Naive thymus-derived CD8-positive, alpha-beta T cell (primary cell): ENCODE results near the gene OPCML. TPM values are rescaled to one million over a fixed set of nuclear protein-coding genes. Genes with fewer than 3 reads are reported as not detected.

Experiments used
- ATAC-seq, 2 donors: fragments of 150-1000 bp; cut with Tn5 transposase in 1 of 2; sonication (Bioruptor Pico), chemical (Tn5 transposase) in 1 of 2; 1 replicate in 1 of 2; 2 replicates in 1 of 2; pipeline ENCODE4 v1.10.0; 2021; ENCODE audit warnings: mild to moderate bottlenecking in 2 of 2, moderate library complexity in 2 of 2
- POLR2A ChIA-PET: fragments of 350-600 bp; sonication (Branson Sonifier 250); formaldehyde crosslinking; loops from one replicate; lab custom pipeline; 2021; ENCODE audit warnings: antibody characterized with exemption; lab: Charles Lee
- DNase-seq, 10 donors: peaks; one replicate each; pipeline versions ENCODE4 v3.0.0 to v3.0.0-alpha.2; 2020 to 2022
- H3K27ac Mint-ChIP-seq, 10 donors: one replicate each; pipeline ENCODE4 v1.8.0; 2020 to 2022; ENCODE audit warnings: mild to moderate bottlenecking in 10 of 10, mixed read lengths in 10 of 10, moderate library complexity in 4 of 10, inconsistent platforms in 1 of 10
- H3K27me3 Mint-ChIP-seq, 5 donors: one replicate each; pipeline ENCODE4 v1.8.0; 2021 to 2022; ENCODE audit warnings: mixed read lengths in 5 of 5
- H3K36me3 Mint-ChIP-seq, 3 donors: one replicate each; pipeline ENCODE4 v1.8.0; 2020 to 2022; ENCODE audit warnings: mixed read lengths in 3 of 3, mild to moderate bottlenecking in 2 of 3, inconsistent platforms in 1 of 3
- H3K4me1 Mint-ChIP-seq, 4 donors: one replicate each; pipeline ENCODE4 v1.8.0; 2021 to 2022; ENCODE audit warnings: mixed read lengths in 4 of 4
- H3K4me3 Mint-ChIP-seq, 10 donors: one replicate each; pipeline ENCODE4 v1.8.0; 2020 to 2022; ENCODE audit warnings: mild to moderate bottlenecking in 10 of 10, mixed read lengths in 10 of 10, moderate library complexity in 6 of 10, inconsistent platforms in 1 of 10
- H3K9me3 Mint-ChIP-seq, 9 donors: one replicate each; pipeline ENCODE4 v1.8.0; 2020 to 2022; ENCODE audit warnings: mixed read lengths in 9 of 9, mild to moderate bottlenecking in 3 of 9, inconsistent platforms in 1 of 9, moderate library complexity in 1 of 9
- polyA plus RNA-seq, 3 donors: library from polyadenylated mRNA; unstranded; fragments of 300-500 nt; fragmentation: Illumina TruSeq; gene quantifications; one replicate each; pipeline ENCODE4 v1.2.3, GENCODE V29; 2021
- total RNA-seq, 8 experiments: library from RNA in 2 of 8; stranded (reverse) in 2 of 8; gene quantifications; one replicate each; pipeline ENCODE4 v1.2.3 and lab custom pipeline; 2021 to 2026

Gene OPCML
- total and polyA plus RNA-seq, 5 experiments from 2014 or later, result not detected

DNA sequence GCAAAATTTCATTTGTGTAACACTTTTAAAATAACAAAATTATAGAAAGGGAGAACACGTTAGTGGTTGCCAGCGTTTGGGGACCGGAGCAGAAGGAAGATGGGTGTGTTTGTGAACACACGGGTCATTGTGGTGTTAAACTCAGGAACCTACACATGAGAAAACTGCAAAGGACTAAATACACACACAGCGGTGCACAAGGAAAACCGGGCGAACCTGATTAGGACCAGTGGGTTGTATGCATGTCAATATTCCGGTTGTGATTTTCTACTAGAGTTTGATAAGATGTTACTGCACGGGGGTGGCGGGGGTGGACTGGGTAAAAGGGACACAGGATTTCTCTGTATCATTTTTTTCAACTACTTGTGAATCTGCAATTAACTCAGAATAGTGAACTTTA is 351.2 kb downstream of the OPCML start:
- H3K27ac Mint-ChIP-seq, result no peak overlapping the region
- POLR2A ChIA-PET, result no interaction called here
- no peak overlapping the region for H3K4me3 Mint-ChIP-seq
- DNase-seq (no peak), ATAC-seq (no peak)
- peaks cover 0 to 3% (median 0%) of the 10 kb centered on the region in 9 donors for H3K9me3 Mint-ChIP-seq
- peaks cover 0 to 14% (median 2%) of the 10 kb centered on the region in 5 donors for H3K27me3 Mint-ChIP-seq
- no peaks in the 10 kb centered on the region for H3K36me3 Mint-ChIP-seq
- H3K4me1 Mint-ChIP-seq, result peaks cover 0 to 3% (median 0%) of the 10 kb centered on the region in 4 donors

DNA sequence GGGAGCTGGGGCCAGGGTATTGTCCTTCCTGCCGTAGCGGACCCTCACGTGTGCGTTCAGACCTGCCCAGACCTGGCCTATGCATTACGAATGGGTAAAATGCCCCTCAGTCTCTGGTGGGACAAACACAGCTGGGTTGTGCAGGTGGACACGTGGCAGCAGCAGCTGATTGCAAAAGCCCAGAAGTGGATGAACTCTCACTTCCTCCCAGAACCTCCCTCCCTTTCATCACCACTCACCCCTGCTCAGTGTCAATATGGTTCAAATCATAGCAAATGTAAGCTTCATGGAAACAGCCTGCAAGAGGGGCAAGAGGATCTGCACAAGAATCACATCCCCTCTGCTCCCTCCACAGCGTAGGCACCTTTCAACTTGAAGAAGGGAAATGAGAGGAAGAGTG is 352.1 kb downstream of the OPCML start:
- ATAC-seq, result no peak
- H3K4me3 Mint-ChIP-seq, result no peak overlapping the region
- peaks cover 0 to 3% (median 0%) of the 10 kb centered on the region in 9 donors for H3K9me3 Mint-ChIP-seq
- H3K27me3 Mint-ChIP-seq, result peaks cover 0 to 14% (median 2%) of the 10 kb centered on the region in 5 donors
- no peaks in the 10 kb centered on the region for H3K36me3 Mint-ChIP-seq
- no peak for DNase-seq
- H3K4me1 Mint-ChIP-seq, result peaks cover 0 to 3% (median 0%) of the 10 kb centered on the region in 4 donors
- POLR2A ChIA-PET, result no interaction called here
- no peak overlapping the region for H3K27ac Mint-ChIP-seq

DNA sequence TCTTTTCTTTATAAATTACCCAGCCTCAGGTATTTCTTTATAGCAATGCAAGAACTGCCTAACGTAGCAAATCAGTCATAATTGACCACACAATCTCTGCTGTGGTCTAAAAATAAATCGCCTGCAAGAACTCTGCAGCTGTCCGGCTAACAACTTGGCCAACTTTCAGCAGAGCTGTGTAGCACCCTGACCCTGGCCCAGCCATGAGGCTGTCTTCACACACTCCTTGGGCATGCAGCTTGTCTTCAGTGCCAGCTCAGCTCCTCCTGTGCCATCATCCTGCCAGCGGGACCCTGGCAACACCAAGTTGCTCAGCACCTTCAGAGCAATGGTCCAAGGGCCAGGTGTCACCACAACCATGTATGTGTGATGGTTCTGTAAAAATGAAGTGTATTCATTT is 355.6 kb downstream of the OPCML start:
- no peaks in the 10 kb centered on the region for H3K36me3 Mint-ChIP-seq
- peaks cover 0 to 3% (median 0%) of the 10 kb centered on the region in 9 donors for H3K9me3 Mint-ChIP-seq
- ATAC-seq, result no peak
- POLR2A ChIA-PET, result no interaction called here
- no peak overlapping the region for H3K4me3 Mint-ChIP-seq
- peaks cover 0 to 3% (median 0%) of the 10 kb centered on the region in 4 donors for H3K4me1 Mint-ChIP-seq
- H3K27ac Mint-ChIP-seq, result no peak overlapping the region
- DNase-seq, result no peak
- peaks cover 0 to 14% (median 6%) of the 10 kb centered on the region in 5 donors for H3K27me3 Mint-ChIP-seq

DNA sequence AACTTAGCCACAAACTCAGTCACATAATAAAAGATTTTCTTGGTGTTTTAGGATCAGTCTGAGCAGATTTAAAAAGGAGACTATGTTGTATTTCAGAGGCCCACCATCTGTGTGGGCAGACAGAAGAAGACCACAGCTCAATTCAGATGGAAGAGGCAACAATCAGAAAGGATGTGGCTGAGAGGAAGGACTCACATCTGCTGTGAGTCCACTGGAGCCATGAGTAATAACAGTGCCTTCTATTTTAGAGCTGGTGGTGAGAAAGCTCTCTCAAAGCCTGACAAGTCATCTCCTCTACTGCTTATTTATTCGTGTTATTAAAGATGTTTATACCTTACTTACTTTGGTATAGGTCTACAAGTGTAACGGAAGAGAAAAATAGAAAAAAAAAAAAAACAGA is 357.2 kb downstream of the OPCML start:
- POLR2A ChIA-PET, result no interaction called here
- H3K4me3 Mint-ChIP-seq, result no peak overlapping the region
- peaks cover 0 to 3% (median 0%) of the 10 kb centered on the region in 9 donors for H3K9me3 Mint-ChIP-seq
- H3K4me1 Mint-ChIP-seq, result peaks cover 0 to 3% (median 0%) of the 10 kb centered on the region in 4 donors
- H3K27ac Mint-ChIP-seq, result no peak overlapping the region
- DNase-seq, result no peak
- H3K36me3 Mint-ChIP-seq, result no peaks in the 10 kb centered on the region
- ATAC-seq, result no peak
- peaks cover 0 to 14% (median 6%) of the 10 kb centered on the region in 5 donors for H3K27me3 Mint-ChIP-seq

DNA sequence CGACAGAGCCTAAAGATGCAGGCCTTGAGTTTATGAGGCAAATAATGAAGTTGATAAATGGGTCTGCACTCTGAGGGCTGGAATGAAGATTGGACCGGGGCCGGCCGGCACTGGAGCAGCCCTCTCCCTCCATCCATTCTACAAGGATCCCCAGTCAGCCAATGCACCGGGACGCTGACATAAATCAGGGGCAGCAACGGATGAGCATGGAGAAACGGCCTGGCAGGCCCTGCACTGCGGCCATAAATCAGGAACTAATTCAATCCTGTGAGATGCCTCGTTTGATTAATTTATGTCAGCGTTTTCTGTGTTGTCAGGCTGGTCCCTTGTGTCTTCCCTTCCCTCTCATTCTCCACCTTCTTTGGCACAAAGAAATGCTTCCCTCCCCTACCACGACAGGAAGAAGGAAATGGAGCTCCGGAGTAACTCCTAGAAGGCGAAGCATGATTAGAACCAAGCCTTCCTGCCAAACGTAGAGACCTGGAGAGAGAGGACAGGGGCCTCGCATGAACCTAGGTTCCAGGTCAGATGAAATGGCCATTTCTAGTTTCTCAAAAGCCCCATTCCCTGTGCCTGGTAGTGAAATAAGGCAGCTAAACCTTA is 358.4 kb downstream of the OPCML start:
- DNase-seq (no peak), ATAC-seq (no peak)
- POLR2A ChIA-PET, result no interaction called here
- peaks cover 0 to 6% (median 2%) of the 10 kb centered on the region in 5 donors for H3K27me3 Mint-ChIP-seq
- H3K9me3 Mint-ChIP-seq, result peaks cover 0 to 3% (median 0%) of the 10 kb centered on the region in 9 donors
- no peak overlapping the region for H3K4me3 Mint-ChIP-seq
- H3K36me3 Mint-ChIP-seq, result no peaks in the 10 kb centered on the region
- H3K4me1 Mint-ChIP-seq, result no peaks in the 10 kb centered on the region
- no peak overlapping the region for H3K27ac Mint-ChIP-seq

DNA sequence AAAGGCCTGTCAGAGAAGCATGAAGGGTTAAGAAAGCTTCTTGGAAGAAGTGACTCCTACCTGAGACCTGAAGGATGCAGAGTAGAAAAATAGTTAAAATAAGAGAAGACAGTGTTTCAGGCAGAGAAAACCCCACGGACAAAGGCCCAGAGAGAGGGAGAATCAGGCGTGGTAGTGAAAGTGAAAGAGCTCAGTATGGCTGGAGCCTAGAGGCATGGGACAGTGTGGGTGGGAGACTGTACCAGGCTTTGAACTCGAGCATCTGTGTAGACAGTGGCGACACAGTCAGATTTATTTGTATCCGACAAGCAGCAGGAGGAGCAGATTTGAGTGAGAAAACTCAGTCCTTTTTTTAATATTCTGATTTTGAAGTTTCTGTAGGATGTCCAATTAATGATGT is 360.0 kb downstream of the OPCML start:
- Mint-ChIP-seq H3K9me3 (peaks cover 0 to 4% (median 0%) of the 10 kb centered on the region in 9 donors), H3K4me1 (no peaks in the 10 kb centered on the region), H3K27ac (no peak overlapping the region), H3K4me3 (no peak overlapping the region), H3K27me3 (peaks cover 0 to 15% (median 2%) of the 10 kb centered on the region in 5 donors), H3K36me3 (no peaks in the 10 kb centered on the region)
- POLR2A ChIA-PET, result no interaction called here
- ATAC-seq (no peak), DNase-seq (no peak)

DNA sequence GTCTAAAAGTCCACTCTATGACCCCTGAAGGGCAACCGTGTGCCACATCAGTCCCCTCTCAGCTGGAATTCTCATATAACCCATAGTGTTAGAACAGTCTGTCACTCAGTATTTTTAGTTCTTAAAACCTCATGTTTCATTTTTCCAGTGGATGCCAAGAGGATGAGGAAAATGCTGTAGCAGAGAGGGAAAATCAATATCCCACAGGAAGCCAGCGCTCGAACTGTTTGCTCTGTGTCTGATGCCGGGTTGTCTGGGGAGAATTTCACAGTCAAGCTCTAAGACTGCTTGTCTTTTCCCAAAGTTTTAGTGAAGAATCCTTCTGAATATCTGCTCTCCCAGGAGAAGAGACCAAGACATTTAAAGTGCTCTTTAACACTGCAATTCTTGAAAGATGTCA is 360.9 kb downstream of the OPCML start:
- H3K27me3 Mint-ChIP-seq, result peaks cover 0 to 15% (median 2%) of the 10 kb centered on the region in 5 donors
- no peaks in the 10 kb centered on the region for H3K4me1 Mint-ChIP-seq
- peaks cover 0 to 4% (median 0%) of the 10 kb centered on the region in 9 donors for H3K9me3 Mint-ChIP-seq
- H3K27ac Mint-ChIP-seq, result no peak overlapping the region
- DNase-seq (no peak), ATAC-seq (no peak)
- no peak overlapping the region for H3K4me3 Mint-ChIP-seq
- no peaks in the 10 kb centered on the region for H3K36me3 Mint-ChIP-seq
- POLR2A ChIA-PET, result no interaction called here

DNA sequence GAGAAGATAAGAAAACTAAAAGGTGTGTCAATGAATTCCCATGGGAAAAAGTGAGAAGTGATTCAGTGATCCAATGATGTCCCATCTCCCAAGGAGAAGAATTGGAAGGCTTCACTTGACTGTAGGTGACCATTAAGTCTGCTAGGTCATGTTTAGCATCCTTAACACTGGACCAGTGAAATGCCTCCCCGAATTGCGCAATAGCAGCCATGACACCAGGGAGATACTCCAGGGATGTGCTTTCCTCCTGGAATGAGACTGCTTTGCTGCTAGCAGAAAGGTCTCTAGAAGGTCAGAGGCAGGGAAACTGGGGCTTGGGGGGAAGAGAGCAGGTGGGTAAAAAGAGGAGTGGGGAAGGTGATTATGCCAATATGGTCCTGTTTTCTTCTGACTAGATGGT is 364.3 kb downstream of the OPCML start:
- no peaks in the 10 kb centered on the region for H3K4me1 Mint-ChIP-seq
- H3K4me3 Mint-ChIP-seq, result no peak overlapping the region

DNA sequence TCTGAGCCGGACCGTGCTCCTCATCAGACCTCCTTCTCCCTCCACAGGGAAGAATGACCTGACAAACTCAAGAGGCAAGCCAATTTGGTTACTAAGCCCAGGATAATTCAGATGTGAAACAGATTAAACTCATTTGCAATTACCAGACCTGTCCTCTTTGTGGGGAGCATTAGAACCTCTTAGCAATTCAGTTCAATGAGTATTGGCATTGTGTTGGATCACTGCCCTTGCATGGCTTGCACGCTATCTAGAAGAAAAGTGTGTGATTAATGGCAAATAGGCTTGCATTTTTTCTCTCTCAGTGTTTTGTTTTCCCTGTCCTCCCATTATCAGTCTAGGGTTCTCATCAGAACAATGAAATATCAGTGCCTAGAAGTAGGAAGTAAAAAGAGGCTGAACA is 365.6 kb downstream of the OPCML start:
- no peaks in the 10 kb centered on the region for H3K36me3 Mint-ChIP-seq
- DNase-seq (no peak), ATAC-seq (no peak)
- peaks cover 0 to 4% (median 0%) of the 10 kb centered on the region in 9 donors for H3K9me3 Mint-ChIP-seq
- H3K4me3 Mint-ChIP-seq, result no peak overlapping the region
- H3K27me3 Mint-ChIP-seq, result peaks cover 0 to 24% (median 0%) of the 10 kb centered on the region in 5 donors
- no peak overlapping the region for H3K27ac Mint-ChIP-seq
- no peaks in the 10 kb centered on the region for H3K4me1 Mint-ChIP-seq
- POLR2A ChIA-PET, result no interaction called here

More for the DNA sequence above, 364.3 kb downstream of the OPCML start:
- H3K27ac Mint-ChIP-seq, result no peak overlapping the region
- no peak for DNase-seq
- no peak for ATAC-seq
- H3K36me3 Mint-ChIP-seq, result no peaks in the 10 kb centered on the region
- POLR2A ChIA-PET, result no interaction called here
- H3K27me3 Mint-ChIP-seq, result peaks cover 0 to 19% (median 2%) of the 10 kb centered on the region in 5 donors
- peaks cover 0 to 4% (median 0%) of the 10 kb centered on the region in 9 donors for H3K9me3 Mint-ChIP-seq

DNA sequence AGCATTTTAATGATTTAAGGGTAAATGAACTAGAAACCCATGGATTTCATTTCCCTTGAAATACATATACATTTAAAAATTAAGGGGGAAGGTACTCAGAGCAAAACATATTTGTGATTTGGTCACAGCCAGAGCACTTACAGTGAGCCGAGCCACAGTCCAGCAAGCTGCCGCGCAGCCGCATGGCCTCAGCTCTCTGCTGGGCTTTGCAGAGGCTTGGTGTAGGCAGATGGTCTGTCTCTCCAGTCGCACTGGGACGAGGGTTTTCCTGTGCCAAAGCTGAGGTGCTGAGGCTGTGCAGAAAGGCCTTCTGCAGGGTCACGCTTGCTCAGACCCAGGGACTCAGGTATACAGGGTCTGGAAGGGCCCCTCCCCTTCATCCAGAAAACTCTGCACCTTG is 367.3 kb downstream of the OPCML start:
- peaks cover 0 to 4% (median 0%) of the 10 kb centered on the region in 9 donors for H3K9me3 Mint-ChIP-seq
- ATAC-seq (no peak), DNase-seq (no peak)
- H3K27me3 Mint-ChIP-seq, result peaks cover 0 to 24% (median 3%) of the 10 kb centered on the region in 5 donors
- peaks cover 0 to 2% (median 0%) of the 10 kb centered on the region in 4 donors for H3K4me1 Mint-ChIP-seq
- POLR2A ChIA-PET, result no interaction called here
- H3K4me3 Mint-ChIP-seq, result no peak overlapping the region
- H3K36me3 Mint-ChIP-seq, result no peaks in the 10 kb centered on the region
- H3K27ac Mint-ChIP-seq, result no peak overlapping the region

DNA sequence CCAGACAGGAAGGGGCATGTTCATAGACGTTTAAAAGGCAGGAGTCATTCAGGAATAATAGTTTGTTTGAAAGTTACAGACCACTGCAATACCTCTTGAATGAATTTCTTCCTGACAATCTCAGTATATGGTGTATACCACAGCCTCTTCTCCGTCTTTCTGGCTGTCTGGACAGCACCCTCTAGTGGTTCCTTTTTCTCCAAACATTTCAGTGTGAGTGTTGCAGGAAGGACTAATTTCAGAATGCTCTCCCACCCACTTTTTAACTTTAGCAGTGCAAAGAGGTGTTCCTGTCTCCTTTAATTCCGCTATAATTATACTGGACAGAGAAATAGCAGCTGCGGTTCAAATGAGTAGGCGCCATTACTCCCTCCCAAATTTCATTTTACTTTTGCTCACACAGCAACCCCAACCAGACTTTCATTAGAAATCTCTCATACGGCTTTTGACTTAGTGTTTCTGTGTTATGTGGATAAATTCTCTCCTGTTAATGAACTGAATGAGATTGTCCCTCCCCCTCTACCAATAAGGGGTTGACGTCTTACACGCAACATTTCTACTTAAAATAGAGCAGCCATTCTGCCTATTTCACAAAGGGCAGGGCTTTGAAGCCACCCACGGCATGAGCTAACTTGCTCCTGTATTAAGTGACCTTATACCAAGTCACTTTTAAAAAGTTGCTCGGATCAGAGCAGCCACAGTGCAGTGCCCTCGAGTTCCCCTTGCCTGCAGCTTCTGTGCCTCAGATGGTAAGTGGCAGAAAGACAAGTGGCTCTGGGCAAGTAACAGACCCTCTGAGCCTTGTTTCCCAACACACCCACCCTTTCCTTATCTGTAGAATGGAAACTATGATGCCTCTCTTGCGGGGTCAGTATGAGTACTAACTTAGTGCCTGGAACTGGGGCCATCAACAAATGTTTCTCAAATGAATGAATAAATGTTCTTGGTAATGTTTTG is 368.6 kb downstream of the OPCML start:
- DNase-seq, result peak in 1 of 10 donors; percentile 4
- no peak overlapping the region for H3K4me3 Mint-ChIP-seq

DNA sequence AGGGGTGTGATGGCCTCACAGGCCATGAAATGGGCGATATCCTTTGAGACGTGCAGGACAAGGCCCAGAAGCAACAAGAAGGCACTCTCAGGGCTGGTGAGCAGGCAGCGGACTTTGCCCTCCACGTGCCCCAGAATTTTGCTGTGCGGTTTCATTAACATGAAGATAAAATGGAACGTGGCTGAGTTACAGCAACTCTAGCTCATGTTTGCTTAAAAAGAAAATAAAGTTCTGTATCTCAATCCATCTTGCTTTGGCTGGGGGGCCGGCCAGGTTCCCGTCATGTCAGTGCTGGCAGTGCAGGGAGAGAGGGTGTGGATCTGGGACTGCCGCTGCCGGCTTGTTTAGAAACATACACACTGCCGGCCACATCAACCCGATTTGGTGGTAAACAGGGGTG is 370.1 kb downstream of the OPCML start:
- peaks cover 0 to 29% (median 3%) of the 10 kb centered on the region in 5 donors for H3K27me3 Mint-ChIP-seq
- no peaks in the 10 kb centered on the region for H3K36me3 Mint-ChIP-seq
- no peak overlapping the region for H3K4me3 Mint-ChIP-seq
- peaks cover 0 to 4% (median 0%) of the 10 kb centered on the region in 9 donors for H3K9me3 Mint-ChIP-seq
- DNase-seq (no peak), ATAC-seq (no peak)
- no peak overlapping the region for H3K27ac Mint-ChIP-seq
- peaks cover 0 to 2% (median 0%) of the 10 kb centered on the region in 4 donors for H3K4me1 Mint-ChIP-seq
- POLR2A ChIA-PET, result no interaction called here

More for the DNA sequence above, 368.6 kb downstream of the OPCML start:
- H3K27me3 Mint-ChIP-seq, result peaks cover 0 to 30% (median 3%) of the 10 kb centered on the region in 5 donors
- H3K27ac Mint-ChIP-seq, result no peak overlapping the region
- no peak for ATAC-seq
- H3K4me1 Mint-ChIP-seq, result peaks cover 0 to 2% (median 0%) of the 10 kb centered on the region in 4 donors
- H3K36me3 Mint-ChIP-seq, result no peaks in the 10 kb centered on the region
- peaks cover 0 to 6% (median 0%) of the 10 kb centered on the region in 9 donors for H3K9me3 Mint-ChIP-seq
- POLR2A ChIA-PET, result no interaction called here

DNA sequence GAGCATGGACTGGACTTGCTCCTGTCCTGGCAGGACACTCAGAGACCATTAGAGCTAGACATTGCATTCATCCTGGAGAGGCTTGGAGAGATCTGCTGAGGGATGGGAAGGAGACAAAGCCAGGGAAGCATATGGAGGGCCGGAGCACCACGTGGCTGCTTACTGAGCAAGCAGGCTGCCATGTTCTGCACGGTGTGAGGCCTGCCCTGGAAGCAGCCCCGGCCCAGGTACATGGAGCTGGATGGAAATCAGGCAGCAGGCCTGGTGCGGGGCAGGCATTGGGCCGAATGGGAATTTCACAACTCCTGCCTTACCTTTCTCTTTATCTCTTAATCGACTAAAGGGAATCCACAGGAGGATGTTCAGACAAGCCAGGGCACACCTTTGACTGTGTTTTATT is 371.5 kb downstream of the OPCML start:
- Mint-ChIP-seq H3K4me1 (peaks cover 0 to 2% (median 0%) of the 10 kb centered on the region in 4 donors), H3K9me3 (peaks cover 0 to 4% (median 0%) of the 10 kb centered on the region in 9 donors), H3K36me3 (no peaks in the 10 kb centered on the region), H3K27ac (no peak overlapping the region), H3K4me3 (no peak overlapping the region), H3K27me3 (peaks cover 4 to 35% (median 8%) of the 10 kb centered on the region in 5 donors)
- POLR2A ChIA-PET, result no interaction called here
- DNase-seq (no peak), ATAC-seq (no peak)
